Measurements from ENCODE around the gene FYCO1. TPM values are rescaled to one million over a fixed set of nuclear protein-coding genes. Genes with fewer than 3 reads are reported as not detected.

Gene FYCO1
- total and polyA plus RNA-seq, 2 experiments from 2014 or later: 7.5 to 23.0 TPM

DNA sequence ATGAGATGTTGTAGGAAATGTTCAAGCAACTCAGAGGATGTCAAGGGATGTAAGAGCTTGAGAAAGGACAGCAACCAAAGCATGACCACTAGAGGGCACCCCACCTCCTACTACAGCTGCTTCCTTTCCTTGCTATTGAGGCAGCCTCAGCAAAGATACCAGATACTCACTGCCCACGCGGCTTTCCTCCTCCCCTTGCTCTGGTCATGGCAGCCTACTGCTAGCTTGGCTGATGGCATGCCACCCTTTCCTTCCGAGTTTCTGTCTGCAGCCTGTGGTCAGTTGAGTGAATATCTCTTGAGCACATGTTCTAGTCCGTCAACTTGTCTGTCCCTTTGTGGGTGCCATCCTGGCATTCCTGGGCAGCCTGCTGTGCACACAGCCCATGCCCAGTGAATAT, 56.8 kb downstream of the FYCO1 start:
- Histone ChIP-seq H3K4me3 (no peak overlapping the region), H3K79me2 (no peaks in the 10 kb centered on the region), H3K36me3 (replicated peaks; ENCODE audit: insufficient read depth, low read depth) (peaks cover 4% of the 10 kb centered on the region), H3K27me3 (no peaks in the 10 kb centered on the region), H3K9me2 (replicated peaks; ENCODE audit: insufficient read depth) (no peaks in the 10 kb centered on the region), H4K20me1 (ENCODE audit: insufficient read depth, poor library complexity, severe bottlenecking) (no peaks in the 10 kb centered on the region), H3K9me3 (ENCODE audit: low read depth) (no peaks in the 10 kb centered on the region), H2AFZ (no peak overlapping the region), H3K4me2 (no peak overlapping the region), H3K27ac (peak overlapping the region; percentile 11), H3K4me1 (ENCODE audit: insufficient read depth) (peaks cover 16% of the 10 kb centered on the region)
- TF ChIP-seq, protein P1, sequence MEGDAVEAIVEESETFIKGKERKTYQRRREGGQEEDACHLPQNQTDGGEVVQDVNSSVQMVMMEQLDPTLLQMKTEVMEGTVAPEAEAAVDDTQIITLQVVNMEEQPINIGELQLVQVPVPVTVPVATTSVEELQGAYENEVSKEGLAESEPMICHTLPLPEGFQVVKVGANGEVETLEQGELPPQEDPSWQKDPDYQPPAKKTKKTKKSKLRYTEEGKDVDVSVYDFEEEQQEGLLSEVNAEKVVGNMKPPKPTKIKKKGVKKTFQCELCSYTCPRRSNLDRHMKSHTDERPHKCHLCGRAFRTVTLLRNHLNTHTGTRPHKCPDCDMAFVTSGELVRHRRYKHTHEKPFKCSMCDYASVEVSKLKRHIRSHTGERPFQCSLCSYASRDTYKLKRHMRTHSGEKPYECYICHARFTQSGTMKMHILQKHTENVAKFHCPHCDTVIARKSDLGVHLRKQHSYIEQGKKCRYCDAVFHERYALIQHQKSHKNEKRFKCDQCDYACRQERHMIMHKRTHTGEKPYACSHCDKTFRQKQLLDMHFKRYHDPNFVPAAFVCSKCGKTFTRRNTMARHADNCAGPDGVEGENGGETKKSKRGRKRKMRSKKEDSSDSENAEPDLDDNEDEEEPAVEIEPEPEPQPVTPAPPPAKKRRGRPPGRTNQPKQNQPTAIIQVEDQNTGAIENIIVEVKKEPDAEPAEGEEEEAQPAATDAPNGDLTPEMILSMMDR (IDR thresholded peaks at IDR 0.05; ENCODE audit: poor library complexity): peak; percentile 93
- TF ChIP-seq EZH2 (IDR thresholded peaks at IDR 0.05; ENCODE audit: borderline replicate concordance): no peak
- DNase-seq (ENCODE audit: low spot score): peak; percentile 94
- WGBS (ENCODE audit: low lambda C conversion rate, missing lambda C conversion rate): 36% methylated on average over 4 of the region's 4 CpGs

DNA sequence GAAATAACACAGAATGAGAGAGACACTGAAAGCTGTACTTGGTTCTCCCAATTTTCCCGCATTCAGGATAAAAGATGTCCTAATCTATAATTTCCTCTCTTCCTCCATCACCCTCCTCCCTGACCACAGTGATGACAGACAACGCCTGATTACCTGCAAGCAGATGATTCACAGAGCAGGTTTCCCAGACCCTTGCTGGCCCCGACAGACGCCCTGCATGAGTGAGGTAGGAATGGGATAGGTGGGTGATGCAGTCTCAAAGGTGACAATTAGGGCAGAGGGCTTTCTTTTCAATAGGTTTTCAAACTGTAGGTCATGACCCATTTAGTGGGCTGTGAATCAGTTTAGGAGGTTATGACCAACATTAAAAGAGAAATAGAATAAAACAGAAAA, 57.6 kb downstream of the FYCO1 start:
- Histone ChIP-seq H3K9me3 (ENCODE audit: low read depth) (no peaks in the 10 kb centered on the region), H3K4me2 (no peak overlapping the region), H3K9me2 (replicated peaks; ENCODE audit: insufficient read depth) (no peaks in the 10 kb centered on the region), H3K79me2 (no peaks in the 10 kb centered on the region), H3K4me3 (no peak overlapping the region), H3K4me1 (ENCODE audit: insufficient read depth) (peaks cover 9% of the 10 kb centered on the region), H3K27ac (no peak overlapping the region), H4K20me1 (ENCODE audit: insufficient read depth, poor library complexity, severe bottlenecking) (no peaks in the 10 kb centered on the region), H3K36me3 (replicated peaks; ENCODE audit: insufficient read depth, low read depth) (peaks cover 4% of the 10 kb centered on the region), H2AFZ (no peak overlapping the region), H3K27me3 (no peaks in the 10 kb centered on the region)
- 80% methylated on average over 4 of the region's 4 CpGs for WGBS (ENCODE audit: low lambda C conversion rate, missing lambda C conversion rate)
- TF ChIP-seq, protein P1 (IDR thresholded peaks at IDR 0.05; ENCODE audit: poor library complexity): no peak
- TF ChIP-seq EZH2phosphoT487 (IDR thresholded peaks at IDR 0.05; ENCODE audit: low read depth, severe bottlenecking, unreplicated experiment) (no peak), EZH2 (IDR thresholded peaks at IDR 0.05; ENCODE audit: borderline replicate concordance) (no peak)
- DNase-seq (ENCODE audit: low spot score): no peak

DNA sequence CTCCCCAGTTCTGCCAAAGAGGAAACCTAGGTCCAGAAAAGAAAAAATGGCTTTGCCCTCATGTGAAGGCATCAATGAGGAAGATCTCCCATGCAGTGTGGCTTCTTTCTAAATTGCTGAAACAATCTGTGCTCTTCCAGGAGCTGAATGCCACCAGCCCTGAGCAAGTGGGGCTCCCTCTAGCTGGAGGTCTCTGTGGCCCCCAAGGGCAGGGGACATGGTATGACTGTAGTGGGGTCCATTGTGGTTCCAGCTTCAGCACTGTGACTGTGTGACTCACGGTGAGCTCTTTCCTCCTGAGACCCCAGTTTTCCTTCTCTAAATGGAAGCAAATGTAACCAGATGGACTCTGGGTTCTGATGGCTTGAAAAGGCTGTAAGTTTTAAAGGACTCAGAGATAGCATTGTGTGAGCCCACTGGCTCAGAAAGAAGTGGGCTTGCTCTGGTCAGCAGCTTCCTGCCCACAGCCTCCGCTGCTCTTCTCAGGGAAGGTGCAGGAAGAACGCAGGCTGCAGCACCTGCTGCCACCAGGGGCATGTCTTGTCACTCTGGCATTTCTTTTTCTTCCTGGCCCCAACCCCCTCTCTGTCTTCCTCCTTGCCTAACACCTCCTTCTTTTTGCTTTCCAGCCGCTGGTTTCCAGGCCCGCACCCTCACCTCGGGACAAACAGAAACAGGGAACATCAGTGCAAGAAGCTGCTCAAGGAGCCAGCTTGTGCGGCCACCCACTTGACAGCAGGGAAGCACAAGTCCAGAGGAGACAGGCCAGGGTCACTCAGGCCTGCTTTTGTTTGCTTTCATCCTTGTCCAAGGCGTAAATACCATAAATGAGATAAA, 58.2 kb downstream of the FYCO1 start:
- Histone ChIP-seq H3K27me3 (no peaks in the 10 kb centered on the region), H3K9me3 (ENCODE audit: low read depth) (no peaks in the 10 kb centered on the region), H3K4me3 (no peak overlapping the region), H3K79me2 (no peaks in the 10 kb centered on the region), H3K27ac (no peak overlapping the region), H3K9me2 (replicated peaks; ENCODE audit: insufficient read depth) (no peaks in the 10 kb centered on the region), H3K4me1 (ENCODE audit: insufficient read depth) (peaks cover 9% of the 10 kb centered on the region), H3K36me3 (replicated peaks; ENCODE audit: insufficient read depth, low read depth) (peaks cover 4% of the 10 kb centered on the region), H4K20me1 (ENCODE audit: insufficient read depth, poor library complexity, severe bottlenecking) (no peaks in the 10 kb centered on the region), H2AFZ (no peak overlapping the region), H3K4me2 (no peak overlapping the region)
- DNase-seq (ENCODE audit: low spot score): no peak
- TF ChIP-seq EZH2 (IDR thresholded peaks at IDR 0.05; ENCODE audit: borderline replicate concordance) (no peak), EZH2phosphoT487 (IDR thresholded peaks at IDR 0.05; ENCODE audit: low read depth, severe bottlenecking, unreplicated experiment) (no peak)
- TF ChIP-seq, protein P1 (IDR thresholded peaks at IDR 0.05; ENCODE audit: poor library complexity): no peak
- 81% methylated on average over 8 of the region's 8 CpGs for WGBS (ENCODE audit: low lambda C conversion rate, missing lambda C conversion rate)

Data from hepatocyte (in vitro differentiated cells).